Panc1 (cell line): Measurements from ENCODE around the gene NUP93. TPM values are rescaled to one million over a fixed set of nuclear protein-coding genes. Genes with fewer than 3 reads are reported as not detected.

Source experiments
- ATAC-seq: fragments of 200-7000 bp; cut with Tn5 transposase; 2 replicates; pipeline ENCODE4 v1.9.1; 2020; ENCODE audit warnings: mild to moderate bottlenecking, moderate library complexity
- BruUV-seq: library from RNA; stranded (reverse); fragments of 400-500 nt; replicated peaks from 2 replicates; lab custom pipeline; 2021; lab: Mats Ljungman, UMichigan
- CTCF ChIA-PET: fragments of 300-600 bp; sonication (Branson Sonifier 250); formaldehyde crosslinking; loops from one replicate; lab custom pipeline; 2022; ENCODE audit warnings: antibody characterized with exemption; lab: Charles Lee
- POLR2A ChIA-PET: fragments of 300-600 bp; sonication (Branson Sonifier 250); formaldehyde crosslinking; loops from one replicate; lab custom pipeline; 2022; ENCODE audit warnings: antibody characterized with exemption; lab: Charles Lee
- DNase-seq: peaks from one replicate; pipeline ENCODE4 v3.0.0-alpha.2; 2010; ENCODE audit warnings: low read depth, low spot score
- H3K27ac ChIP-seq: 2 replicates; pipeline ENCODE4 v1.5.1; 2011; ENCODE audit warnings: mild to moderate bottlenecking, low read length, inconsistent platforms
- H3K27me3 ChIP-seq: fragments of 200-500 bp; sonication (Bioruptor generic); 2 replicates; pipeline ENCODE4 v1.6.0; 2014; ENCODE audit warnings: low read length, inconsistent platforms; ENCODE audit not compliant: control insufficient read depth, insufficient read depth
- H3K36me3 ChIP-seq: fragments of 200-500 bp; sonication (Bioruptor generic); 2 replicates; pipeline ENCODE4 v1.5.1; 2014; ENCODE audit warnings: inconsistent platforms, mild to moderate bottlenecking, low read length, moderate library complexity; ENCODE audit not compliant: control insufficient read depth, insufficient read depth
- H3K4me1 ChIP-seq: 2 replicates; pipeline ENCODE4 v1.5.1; 2011; ENCODE audit warnings: inconsistent platforms, mild to moderate bottlenecking, low read length, moderate library complexity; ENCODE audit not compliant: control insufficient read depth, insufficient read depth
- H3K4me3 ChIP-seq, 2 experiments: 2 replicates each; pipeline ENCODE4 v1.5.1; 2011 to 2012; ENCODE audit warnings: low read depth in 2 of 2, low read length in 2 of 2, mild to moderate bottlenecking in 2 of 2, inconsistent platforms in 1 of 2, moderate library complexity in 1 of 2
- H3K9me3 ChIP-seq: fragments of 200-500 bp; sonication (Bioruptor generic); 2 replicates; pipeline ENCODE4 v1.5.1; 2014; ENCODE audit warnings: low read depth, mild to moderate bottlenecking, inconsistent platforms, low read length, moderate library complexity; ENCODE audit not compliant: control insufficient read depth, insufficient read depth
- CTCF ChIP-seq: fragments of 450-650 bp; IDR thresholded peaks from 2 replicates; pipeline ENCODE4 v1.5.1; 2017; ENCODE audit warnings: mild to moderate bottlenecking
- POLR2AphosphoS5 ChIP-seq: IDR thresholded peaks from 2 replicates; pipeline ENCODE4 v1.6.1; 2012; ENCODE audit warnings: mild to moderate bottlenecking, low read depth, low read length, moderate library complexity
- REST ChIP-seq, 2 experiments: IDR thresholded peaks; 2 replicates each; pipeline ENCODE4 v1.6.1; 2011 to 2012; ENCODE audit warnings: low read depth in 2 of 2, control low read depth in 1 of 2, low read length in 1 of 2, mild to moderate bottlenecking in 1 of 2, moderate library complexity in 1 of 2; ENCODE audit not compliant: insufficient read depth in 1 of 2
- SIN3A ChIP-seq: IDR thresholded peaks from 2 replicates; pipeline ENCODE4 v1.6.1; 2012; ENCODE audit warnings: low read depth, mild to moderate bottlenecking, low read length, moderate library complexity, borderline replicate concordance; ENCODE audit not compliant: insufficient read depth
- TCF7L2 ChIP-seq: IDR thresholded peaks from 2 replicates; pipeline ENCODE4 v1.6.1; 2011; ENCODE audit warnings: mild to moderate bottlenecking, low read depth, low read length, inconsistent platforms
- in situ Hi-C: cut with HindIII; loops from 2 replicates; pipeline ENCODE4 v1.10.0; 2016; ENCODE audit warnings: low sequenced_read_pairs, low pct_unique_long_range_greater_than_20kb
- intact Hi-C: fragments of 100-400 bp; cut with micrococcal nuclease; formaldehyde crosslinking; loops from one replicate; pipeline ENCODE4 v1.10.0; 2022; ENCODE audit not compliant: unreplicated experiment
- total RNA-seq: library from RNA; stranded (reverse); gene quantifications from one replicate; pipeline ENCODE4 v1.2.1, GENCODE V29; 2021; ENCODE audit not compliant: unreplicated experiment

Gene NUP93
- total RNA-seq, 1 experiment from 2014 or later, result 88.5 TPM

DNA sequence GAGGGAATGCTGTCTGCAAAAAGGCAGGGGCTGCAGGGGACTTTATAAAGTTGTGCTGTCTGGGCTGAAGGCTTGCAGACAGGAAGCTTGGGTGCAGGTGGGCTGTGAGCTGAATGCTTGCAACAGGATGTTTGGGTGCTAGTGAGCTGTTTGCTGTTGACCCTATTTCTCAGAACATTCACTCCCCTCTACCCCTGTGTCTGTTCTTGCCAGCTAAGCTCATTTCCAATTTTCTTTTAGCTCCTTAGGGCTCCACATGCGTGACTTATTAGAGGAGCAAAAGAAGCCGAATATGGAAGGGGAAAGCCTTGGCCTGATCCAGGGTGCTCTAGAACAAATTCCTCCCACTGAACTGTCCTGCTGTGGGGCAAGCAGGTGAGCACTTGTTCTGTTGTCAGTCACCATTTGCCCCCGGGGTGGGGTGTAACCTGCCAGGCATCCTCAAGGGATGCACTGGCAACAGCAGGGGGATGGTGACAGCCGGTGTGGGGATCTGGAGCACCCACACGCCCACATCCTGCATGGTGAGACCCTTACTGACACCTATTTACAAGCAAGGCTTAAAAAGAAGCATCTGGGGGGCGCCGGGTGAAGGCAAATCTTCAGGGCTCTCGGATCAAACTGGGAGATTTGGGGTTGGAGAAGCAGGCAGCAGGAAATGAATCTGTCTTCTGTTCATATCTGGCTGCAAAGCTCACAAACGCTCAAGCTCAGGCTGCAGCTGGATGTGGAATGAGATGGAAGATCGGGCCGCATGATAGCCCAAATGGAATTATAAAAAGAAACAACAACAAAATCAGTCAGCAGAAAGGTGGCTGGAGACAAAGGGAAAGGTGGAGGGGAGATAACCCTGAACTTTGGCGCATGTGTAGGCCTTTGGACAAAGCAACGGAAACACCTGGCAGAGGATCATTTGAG lies 21.1 kb upstream of the NUP93 start:
- H3K4me3 ChIP-seq, result no peak overlapping the region
- H3K9me3 ChIP-seq, result no peaks in the 10 kb centered on the region
- in situ Hi-C loops, result no loop called here
- CTCF ChIA-PET, result no interaction called here
- POLR2A ChIA-PET, result no interaction called here
- ATAC-seq, result peak; percentile 56; the same call in 1 of the 2 replicates
- H3K27ac ChIP-seq, result peak overlapping the region; percentile 21; the same call in 1 of the 2 replicates
- no peaks in the 10 kb centered on the region for H3K36me3 ChIP-seq
- intact Hi-C loops, result no loop called here
- BruUV-seq, result no TSS peak
- H3K27me3 ChIP-seq, result no peaks in the 10 kb centered on the region
- TF ChIP-seq TCF7L2, result no peak
- no peak for TF ChIP-seq POLR2AphosphoS5
- TF ChIP-seq REST (IDR thresholded peaks at IDR 0.05; ENCODE audit: insufficient read depth in 1 of 2, low read depth in 2 of 2, low read length in 1 of 2), result no peak
- no peak for TF ChIP-seq CTCF
- TF ChIP-seq SIN3A, result no peak
- no peak for DNase-seq
- peaks cover 9% of the 10 kb centered on the region; the same call in 1 of the 2 replicates for H3K4me1 ChIP-seq

GRCh38 chr16:56709443-56710040 lies 20.4 kb upstream of the NUP93 start:
- intact Hi-C loops, result no loop called here

More at GRCh38 chr16:56709443-56710040, 20.4 kb upstream of the NUP93 start:
- no peak for DNase-seq
- in situ Hi-C loops, result no loop called here
- H3K4me1 ChIP-seq, result peaks cover 9% of the 10 kb centered on the region; the same call in 1 of the 2 replicates
- H3K36me3 ChIP-seq, result no peaks in the 10 kb centered on the region
- no peaks in the 10 kb centered on the region for H3K27me3 ChIP-seq
- TF ChIP-seq CTCF, result no peak
- no peak for TF ChIP-seq REST (IDR thresholded peaks at IDR 0.05; ENCODE audit: insufficient read depth in 1 of 2, low read depth in 2 of 2, low read length in 1 of 2)
- TF ChIP-seq TCF7L2, result no peak
- TF ChIP-seq POLR2AphosphoS5, result no peak
- TF ChIP-seq SIN3A, result no peak
- no peaks in the 10 kb centered on the region for H3K9me3 ChIP-seq
- ChIA-PET CTCF (no interaction called here), POLR2A (no interaction called here)
- BruUV-seq, result no TSS peak
- 0 out of 2 replicates have a peak, but pooled peaks have one; percentile 42 for ATAC-seq
- no peak overlapping the region for H3K27ac ChIP-seq
- H3K4me3 ChIP-seq, result no peak overlapping the region
